GM10847 (cell line): Measurements from ENCODE around the gene DUSP8.

Source experiments
- POLR2A ChIP-seq: IDR thresholded peaks from 2 replicates; pipeline ENCODE4 v1.6.1; 2011; ENCODE audit not compliant: insufficient read length; ENCODE audit errors: extremely low read depth

The DUSP8 gene

DNA sequence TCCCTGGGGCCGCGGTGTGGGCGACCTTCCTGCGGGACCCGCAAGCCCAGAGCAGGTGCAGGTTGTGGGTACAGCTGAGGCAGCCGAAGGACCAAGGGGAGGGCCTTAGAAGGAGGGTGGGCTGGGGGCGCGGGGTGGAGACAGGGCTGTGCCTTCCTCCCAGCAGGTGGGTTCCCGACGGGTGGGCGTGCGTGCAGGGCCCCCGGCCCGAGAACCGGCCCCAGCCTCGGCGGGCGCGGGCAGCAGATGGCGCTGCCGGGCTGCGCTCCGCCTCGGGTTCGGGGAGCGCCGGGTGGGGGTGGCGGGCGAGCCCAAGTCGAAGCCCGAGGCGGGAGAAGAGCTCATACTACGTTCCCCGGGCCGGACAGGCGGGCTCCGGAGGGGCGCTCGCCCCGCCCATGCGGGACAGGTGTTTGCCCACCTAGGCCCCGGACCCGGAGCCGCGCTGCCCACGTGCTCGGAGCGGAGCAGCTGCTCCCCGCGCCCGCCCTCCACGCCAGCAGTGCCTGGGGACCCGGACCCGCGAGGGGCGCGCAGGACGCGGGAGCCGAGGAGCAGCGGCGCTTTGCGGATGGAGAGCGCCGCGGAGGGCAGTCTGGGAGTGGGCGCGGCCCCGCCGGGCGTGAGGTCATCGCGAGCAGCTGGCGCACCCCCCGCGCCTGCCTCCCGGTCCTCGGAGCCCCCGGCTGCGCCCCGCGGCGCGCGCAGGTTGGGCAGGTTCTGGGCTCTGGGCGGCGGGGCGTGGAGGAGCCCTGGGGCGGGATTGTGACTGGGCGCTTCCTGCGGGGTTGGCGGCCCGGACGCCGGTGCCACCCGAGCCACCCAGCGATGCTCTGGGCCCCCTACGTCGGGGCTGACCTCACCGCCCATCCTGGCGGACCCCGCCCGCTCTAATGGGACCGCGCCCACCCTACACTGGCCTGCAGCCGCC is 25.3 kb downstream of the DUSP8 start:
- no peak for TF ChIP-seq POLR2A

DNA sequence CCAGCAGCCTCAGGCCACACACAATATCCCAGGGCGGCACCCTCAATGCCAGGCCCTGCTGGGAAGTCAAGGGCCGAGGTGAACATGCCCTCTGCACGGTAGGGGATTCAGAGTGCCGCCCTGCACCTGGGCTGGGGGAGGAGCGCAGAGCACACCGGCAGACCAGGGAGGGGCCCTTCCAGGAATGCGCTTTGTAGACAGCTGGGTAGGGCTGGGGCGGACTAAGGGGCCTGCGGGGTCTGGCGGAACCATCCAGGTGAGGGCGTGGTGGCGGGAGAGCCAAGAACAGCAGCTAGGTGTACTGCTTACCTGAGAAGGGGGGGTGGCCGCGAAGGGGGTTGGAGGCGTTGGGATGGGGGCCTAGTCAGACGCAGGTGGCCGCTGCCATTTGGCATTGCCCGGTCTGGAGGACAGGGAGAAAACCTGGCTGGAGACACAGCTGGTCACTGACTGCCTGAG is 26.0 kb downstream of the DUSP8 start:
- no peak for TF ChIP-seq POLR2A

DNA sequence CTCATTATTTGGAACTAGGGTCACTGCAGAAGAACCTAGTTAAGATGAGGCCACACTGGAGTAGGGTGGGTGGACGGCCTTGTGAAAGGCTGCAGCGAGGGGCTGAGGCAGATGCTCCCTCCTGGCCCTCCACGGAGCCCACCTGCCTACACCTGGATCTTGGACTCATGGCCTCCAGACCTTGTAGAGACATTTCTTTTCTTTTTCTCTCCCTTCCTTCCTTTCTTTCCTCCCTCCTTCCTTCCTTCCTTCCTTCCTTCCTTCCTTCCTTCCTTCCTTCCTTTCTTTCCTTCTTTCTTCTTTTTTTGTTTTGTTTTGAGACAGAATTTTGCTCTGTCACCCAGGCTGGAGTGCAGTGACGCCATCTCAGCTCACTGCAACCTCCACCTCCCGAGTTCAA is 26.6 kb downstream of the DUSP8 start:
- no peak for TF ChIP-seq POLR2A

DNA sequence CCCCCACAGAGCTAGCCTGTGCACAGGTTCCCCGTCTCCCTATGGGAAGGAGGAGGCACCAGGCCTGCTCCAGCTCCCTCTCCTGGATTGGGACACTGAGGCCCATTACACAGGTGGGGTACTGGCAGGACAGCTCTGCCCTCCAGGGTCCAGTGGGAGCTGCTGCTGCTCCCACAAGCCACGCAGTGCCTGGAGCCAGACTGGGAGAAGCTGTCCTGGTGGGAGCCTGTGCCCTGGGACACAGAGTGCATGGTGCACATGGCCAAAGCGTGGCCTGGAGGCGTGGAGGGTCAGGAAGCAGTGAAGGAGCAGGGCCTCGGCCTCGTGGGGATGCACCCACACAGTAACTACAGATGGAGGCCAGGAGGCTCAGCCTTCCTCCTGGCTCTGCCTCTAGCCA is 27.5 kb downstream of the DUSP8 start:
- TF ChIP-seq POLR2A, result no peak

DNA sequence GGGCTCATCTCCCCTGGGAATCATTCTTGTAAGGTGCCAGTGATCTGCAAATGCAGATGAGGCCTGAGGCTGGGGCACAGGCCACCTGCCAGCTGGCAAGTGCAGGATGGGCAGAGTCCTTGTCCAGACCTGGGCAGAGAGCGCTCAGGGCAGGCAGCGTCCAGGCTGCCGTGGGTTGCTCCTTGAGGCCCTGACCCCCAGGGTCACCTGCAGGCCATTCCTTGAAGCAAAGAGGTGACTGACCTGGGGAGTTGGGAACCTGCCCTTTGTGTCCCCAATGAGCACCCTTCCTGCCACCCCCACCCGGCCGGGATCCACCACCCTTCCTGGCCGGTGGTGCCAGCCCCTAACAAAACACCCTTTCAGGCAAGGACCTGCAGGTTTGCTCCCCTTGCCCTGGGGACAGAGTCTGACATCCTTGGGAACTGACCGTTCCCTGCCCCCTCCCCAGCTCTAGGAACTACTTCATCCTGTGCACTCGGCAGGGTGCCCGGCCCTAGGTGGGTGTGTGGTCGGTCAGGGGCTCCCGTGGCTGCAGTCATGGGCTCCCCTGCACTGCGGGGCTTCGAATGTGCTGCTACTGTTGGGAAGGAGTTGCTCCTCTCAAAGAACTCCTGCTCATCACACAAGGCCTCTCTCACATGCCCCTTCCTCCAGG is 28.3 kb downstream of the DUSP8 start:
- no peak for TF ChIP-seq POLR2A

DNA sequence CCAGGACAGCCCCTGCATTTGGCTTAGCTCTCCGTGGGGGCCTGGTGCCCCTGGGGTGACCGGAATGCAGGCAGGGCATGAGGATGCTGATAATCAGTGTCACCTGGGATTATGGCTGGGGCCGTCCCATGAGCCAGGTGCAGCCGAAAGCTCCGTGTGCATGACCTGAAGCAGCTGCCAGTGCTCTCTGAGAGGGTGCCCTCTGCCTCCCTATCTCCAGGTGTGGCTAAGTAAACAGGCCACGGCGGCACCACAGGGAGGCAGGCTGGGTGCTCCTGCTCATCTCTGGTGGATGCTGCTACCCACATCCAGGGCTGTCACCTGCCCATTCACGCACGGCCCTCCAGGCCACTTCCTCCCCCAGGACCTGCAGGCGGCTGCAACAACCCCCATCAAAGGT is 29.8 kb downstream of the DUSP8 start:
- no peak for TF ChIP-seq POLR2A

DNA sequence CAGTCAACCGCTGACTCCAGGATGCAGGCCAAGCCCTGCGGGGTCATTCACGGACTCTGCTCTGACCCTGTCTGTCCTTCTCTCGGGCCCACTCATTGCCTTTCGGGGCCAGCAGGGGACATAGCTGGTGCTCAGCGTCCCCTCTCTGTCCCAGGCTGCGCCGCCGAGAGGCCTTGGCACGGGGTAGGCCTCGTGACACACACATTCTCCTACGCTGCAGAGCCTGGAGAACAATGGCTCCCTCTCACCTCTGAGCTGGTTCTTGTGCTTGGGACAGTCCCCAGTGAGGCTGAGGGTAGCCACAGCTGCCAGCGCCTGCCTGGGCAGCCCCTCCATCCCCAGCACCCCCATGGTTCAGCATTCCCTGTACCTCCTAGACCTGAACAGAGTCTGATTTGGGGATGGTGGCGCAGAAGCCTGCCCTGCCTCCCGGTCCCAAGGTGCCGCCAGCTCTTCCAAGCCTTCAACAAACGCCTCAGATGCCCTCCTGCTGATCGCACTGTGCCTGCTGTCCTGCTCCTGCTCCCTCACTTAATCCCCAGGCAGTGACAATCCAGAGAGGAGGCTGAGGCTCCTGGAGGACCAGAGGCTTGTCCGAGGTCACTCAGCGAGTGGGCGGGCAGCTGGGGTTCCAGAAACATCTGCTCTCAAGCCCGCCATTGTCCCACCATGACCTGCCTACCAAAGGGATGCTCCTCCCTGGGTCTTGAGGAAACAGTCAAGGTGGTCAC is 30.4 kb downstream of the DUSP8 start:
- TF ChIP-seq POLR2A, result no peak

DNA sequence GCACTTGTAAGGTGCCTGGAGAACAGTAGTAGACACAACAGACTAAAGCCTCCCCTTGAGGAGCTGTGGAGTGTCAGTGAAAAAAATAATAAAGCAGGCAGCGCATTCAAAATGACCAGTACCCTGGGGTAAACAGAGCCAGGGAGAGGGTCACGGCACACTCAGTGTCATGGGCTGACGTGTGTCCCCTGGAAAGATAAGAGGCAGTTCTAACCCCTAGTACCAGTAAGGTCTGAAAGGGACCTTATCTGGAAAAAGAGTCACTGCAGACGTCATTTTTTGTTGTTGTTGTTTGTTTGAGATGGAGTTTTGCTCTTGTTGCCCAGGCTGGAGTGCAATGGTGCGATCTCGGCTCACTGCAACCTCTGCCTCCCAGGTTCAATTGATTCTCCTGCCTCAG is 32.0 kb downstream of the DUSP8 start:
- TF ChIP-seq POLR2A, result no peak

DNA sequence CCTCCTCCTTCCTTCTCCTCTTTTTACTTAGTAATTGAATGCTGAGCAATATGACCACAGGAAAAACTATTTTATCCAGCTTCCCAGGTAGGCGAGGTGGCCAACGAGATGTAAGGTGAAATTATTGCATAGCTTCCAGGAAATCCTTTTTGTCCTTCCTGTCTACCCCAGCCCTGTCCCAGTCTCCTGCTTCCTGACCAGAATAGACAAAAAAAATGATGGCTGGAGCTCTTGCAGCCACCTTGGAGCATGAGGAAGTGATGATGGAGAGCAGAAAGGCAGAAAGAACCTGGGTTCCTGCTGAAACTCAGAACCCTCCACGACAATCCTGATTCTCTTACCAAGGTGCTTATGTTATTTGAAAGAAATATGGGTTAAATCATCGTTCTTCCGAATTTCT is 33.9 kb downstream of the DUSP8 start:
- TF ChIP-seq POLR2A, result no peak

DNA sequence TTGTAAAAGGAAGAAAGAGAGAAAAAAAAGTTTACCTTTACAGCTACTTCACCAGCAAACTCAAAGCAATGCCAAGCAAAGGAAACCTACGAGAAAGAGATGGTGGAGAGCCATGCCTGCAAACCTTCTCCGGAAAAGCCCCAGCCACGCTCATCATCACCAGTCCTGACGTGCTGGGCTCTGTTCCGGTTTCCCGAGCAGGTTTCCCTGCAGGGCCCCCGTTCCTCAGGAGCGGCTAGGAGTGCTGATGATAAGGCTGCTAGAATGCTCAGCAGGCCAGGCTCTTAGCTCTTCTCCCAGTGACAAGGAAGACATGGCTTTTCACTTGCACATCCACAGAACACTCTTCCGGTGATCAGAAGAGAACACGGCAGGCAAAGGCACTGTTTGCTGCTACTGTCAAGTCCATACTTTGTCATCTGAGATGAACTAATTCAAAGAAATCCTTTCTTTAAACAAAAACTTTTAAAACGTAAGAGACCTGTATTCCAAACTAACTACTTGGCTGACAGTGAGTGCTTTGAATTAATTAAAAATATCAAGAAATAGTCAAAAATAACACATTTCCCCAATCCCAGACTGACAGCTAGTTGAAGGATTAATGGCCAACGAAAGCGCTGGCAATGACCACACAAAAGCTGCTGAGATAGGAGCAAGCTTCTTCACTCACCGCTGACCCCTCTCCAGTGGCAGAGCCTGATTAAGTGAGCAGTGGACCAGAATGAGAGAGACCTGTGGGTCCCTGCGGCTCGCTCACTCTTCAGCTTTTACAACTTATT is 35.8 kb downstream of the DUSP8 start:
- TF ChIP-seq POLR2A, result no peak

DNA sequence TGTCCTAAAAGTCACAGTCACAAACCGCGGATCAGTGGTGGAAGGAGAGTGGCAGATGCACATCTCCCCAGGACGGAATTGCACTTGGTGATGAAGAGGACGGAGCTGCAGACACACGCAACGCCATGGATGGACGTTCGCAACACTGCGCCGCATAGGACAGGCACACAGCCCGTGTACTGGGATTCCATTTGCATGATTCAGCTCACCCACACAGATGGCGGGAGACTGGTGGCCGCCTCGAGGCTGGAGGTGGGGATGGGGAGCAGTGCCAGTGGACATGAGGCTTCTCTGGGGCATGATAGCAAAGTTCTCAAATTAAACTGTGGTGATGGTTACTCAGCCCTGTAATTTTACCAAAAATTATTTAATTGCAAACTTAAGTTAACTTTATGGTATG is 37.4 kb downstream of the DUSP8 start:
- TF ChIP-seq POLR2A, result no peak

DNA sequence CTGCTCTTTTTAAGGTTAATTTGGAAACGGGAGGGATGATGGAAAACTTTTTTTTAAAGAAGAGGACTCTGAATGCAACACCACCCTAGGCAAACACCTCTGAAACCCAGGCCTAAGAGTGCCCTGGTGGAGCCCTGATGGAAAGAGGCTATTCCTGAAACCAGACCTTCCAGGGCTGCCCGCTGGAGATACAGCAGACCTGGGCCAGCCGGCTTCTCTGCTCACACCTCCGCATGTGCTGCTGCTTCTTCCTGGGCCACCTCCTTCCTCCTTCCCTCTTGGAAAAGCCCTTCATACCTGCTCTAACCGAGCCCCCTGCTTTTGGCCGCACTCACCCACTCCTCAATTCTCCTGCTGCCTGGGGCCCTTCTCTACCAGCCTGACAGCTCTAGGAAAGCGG is 37.9 kb downstream of the DUSP8 start:
- TF ChIP-seq POLR2A, result no peak

DNA sequence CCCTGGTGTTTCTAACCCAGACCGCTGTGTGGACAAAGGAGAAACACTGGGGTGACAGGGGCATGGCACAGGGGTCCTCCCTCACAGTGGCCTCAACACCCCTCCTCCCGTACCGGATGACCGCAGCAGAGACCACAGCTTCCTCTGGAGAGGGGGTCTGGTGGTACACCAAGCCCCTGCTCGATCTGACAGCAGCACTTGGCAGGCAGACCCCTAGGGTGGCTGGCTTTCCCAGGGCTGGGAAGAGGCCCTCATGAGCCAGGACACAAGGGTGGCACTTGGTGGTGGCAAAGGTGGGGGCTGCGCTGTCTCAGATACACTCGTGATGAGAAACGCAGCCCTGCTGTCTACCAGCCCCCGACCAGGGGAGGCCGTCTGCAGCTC is 38.7 kb downstream of the DUSP8 start:
- no peak for TF ChIP-seq POLR2A

DNA sequence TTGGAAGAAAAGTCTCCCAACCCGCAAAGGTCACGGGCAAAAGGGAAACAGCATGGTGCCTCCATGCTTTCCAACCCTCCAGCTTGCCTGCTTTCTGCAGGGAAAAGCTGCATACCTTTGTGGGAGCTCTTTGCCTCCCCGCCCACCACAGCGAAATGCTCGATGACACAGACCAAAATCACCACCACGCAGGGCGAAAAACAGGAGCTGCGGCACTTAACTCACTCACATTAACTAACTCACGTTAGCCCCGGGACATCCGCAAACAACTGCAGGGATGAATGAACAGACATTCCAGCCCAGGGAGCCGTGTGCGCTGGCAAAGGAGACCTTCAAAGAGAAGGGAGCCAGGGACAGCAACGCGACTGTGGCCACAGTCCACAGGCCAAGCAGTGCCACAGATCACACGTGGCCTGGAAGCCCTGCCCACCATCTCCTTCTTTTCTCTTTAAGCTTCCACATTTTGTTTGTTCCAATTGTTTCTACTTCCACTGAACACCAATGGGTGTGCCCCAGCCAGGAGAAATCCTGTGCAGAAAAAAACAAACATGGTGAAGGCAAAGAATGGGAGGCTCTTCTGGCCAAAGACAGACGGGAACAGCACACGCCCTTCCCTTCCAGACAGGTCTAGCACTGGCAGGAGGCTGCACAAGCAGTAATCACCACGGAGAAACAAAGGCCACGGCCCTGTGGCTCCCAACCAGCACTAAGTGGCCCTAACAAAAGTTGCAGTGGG is 39.3 kb downstream of the DUSP8 start:
- no peak for TF ChIP-seq POLR2A

DNA sequence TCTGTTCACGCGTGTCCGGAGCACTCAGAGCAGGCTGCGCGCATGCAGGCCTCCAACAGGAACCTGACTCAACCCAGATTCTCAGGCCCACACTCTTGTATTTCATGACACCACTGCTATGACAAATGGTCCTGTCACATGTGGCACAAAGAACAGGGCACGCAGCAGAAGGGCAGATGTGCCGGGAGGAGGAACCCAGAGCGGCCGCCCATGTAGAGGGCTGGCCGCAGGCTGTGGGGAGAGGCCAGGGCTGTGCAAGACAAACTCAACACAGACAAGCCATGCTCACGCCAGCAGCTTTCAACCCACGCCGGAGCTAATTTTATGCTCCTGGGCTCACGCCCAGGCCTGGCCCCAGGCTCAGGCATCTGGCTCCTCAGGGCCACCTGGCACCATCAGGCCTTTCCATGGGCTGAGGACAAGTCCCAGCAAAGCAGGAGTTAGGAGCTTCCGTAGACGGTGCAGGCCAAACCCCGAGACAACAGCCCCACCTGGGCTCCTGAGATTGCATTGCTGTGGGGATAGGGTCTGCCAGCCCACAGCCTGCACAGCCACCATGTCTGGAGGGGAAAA is 40.0 kb downstream of the DUSP8 start:
- TF ChIP-seq POLR2A, result no peak
